Measurements from ENCODE around the gene RBBP8NL.

DNA sequence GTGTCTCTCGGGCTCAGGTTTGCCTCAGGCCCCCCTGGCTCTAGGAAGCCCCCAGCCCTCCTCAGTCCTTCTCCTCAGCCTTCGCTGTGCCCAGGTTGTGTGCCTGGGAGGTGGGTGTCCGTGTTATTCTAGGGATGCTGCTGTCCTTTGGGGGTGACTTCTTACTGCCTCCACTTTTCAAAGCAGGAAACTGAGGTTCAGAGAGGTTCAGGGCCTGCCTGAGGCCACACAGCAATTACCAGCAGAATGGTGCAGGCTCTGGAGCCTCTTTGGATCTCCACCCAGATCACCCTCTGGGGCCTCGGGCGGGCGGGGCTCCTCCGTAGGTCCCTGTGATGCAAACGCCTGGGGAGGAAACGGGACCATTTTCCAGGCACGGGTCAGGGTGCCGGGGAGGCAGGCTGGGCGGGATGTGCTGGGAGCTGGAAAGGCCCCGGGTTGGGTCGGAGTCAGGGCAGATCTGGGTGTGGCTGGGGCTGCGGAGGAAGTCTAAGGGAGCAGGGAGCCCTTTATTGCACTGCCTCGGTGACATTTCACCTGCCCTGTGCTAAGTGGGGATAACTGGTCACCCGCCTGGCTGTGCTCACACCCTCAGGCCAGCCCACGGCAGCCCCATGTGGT is 25.2 kb upstream of the RBBP8NL start:
- TF ChIP-seq CTCF (IDR thresholded peaks at IDR 0.05) = no peak
- TF ChIP-seq NR3C1 (CRISPR knock-in tag; conservative IDR thresholded peaks at IDR 0.05; ENCODE audit: low read depth) = no peak
- TF ChIP-seq FOXK1 (CRISPR knock-in tag; IDR thresholded peaks at IDR 0.05) = no peak
- TF ChIP-seq, protein P1, sequence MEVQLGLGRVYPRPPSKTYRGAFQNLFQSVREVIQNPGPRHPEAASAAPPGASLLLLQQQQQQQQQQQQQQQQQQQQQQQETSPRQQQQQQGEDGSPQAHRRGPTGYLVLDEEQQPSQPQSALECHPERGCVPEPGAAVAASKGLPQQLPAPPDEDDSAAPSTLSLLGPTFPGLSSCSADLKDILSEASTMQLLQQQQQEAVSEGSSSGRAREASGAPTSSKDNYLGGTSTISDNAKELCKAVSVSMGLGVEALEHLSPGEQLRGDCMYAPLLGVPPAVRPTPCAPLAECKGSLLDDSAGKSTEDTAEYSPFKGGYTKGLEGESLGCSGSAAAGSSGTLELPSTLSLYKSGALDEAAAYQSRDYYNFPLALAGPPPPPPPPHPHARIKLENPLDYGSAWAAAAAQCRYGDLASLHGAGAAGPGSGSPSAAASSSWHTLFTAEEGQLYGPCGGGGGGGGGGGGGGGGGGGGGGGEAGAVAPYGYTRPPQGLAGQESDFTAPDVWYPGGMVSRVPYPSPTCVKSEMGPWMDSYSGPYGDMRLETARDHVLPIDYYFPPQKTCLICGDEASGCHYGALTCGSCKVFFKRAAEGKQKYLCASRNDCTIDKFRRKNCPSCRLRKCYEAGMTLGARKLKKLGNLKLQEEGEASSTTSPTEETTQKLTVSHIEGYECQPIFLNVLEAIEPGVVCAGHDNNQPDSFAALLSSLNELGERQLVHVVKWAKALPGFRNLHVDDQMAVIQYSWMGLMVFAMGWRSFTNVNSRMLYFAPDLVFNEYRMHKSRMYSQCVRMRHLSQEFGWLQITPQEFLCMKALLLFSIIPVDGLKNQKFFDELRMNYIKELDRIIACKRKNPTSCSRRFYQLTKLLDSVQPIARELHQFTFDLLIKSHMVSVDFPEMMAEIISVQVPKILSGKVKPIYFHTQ (CRISPR knock-in tag; IDR thresholded peaks at IDR 0.05) = no peak
- no peak for TF ChIP-seq GABPB1 (CRISPR knock-in tag; IDR thresholded peaks at IDR 0.05)
- no peak for TF ChIP-seq USF2 (CRISPR knock-in tag; IDR thresholded peaks at IDR 0.05)
- TF ChIP-seq, protein P2, sequence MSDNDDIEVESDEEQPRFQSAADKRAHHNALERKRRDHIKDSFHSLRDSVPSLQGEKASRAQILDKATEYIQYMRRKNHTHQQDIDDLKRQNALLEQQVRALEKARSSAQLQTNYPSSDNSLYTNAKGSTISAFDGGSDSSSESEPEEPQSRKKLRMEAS (CRISPR knock-in tag; IDR thresholded peaks at IDR 0.05) = no peak
- TF ChIP-seq JUN (CRISPR knock-in tag; IDR thresholded peaks at IDR 0.05) = no peak
- TF ChIP-seq ESRRA (CRISPR knock-in tag; IDR thresholded peaks at IDR 0.05; ENCODE audit: borderline replicate concordance) = no peak
- no peak for TF ChIP-seq CREB1 (CRISPR knock-in tag; IDR thresholded peaks at IDR 0.05)
- no peak for TF ChIP-seq MYBL2 (CRISPR knock-in tag; IDR thresholded peaks at IDR 0.05)

All from WTC11 (cell line).